ENCODE measurements around the gene TMEM91.

TMEM91 gene

GRCh38 chr19:41430922-41431321 is 54.6 kb downstream of the TMEM91 start:
- no peak overlapping the region for H3K4me2 ChIP-seq (ENCODE audit: low read length)

GRCh38 chr19:41431426-41432386 is 55.4 kb downstream of the TMEM91 start:
- H3K79me2 ChIP-seq (ENCODE audit: insufficient read depth, low read length): no peaks in the 10 kb centered on the region

More at GRCh38 chr19:41430922-41431321, 54.6 kb downstream of the TMEM91 start:
- no peaks in the 10 kb centered on the region for H3K9me2 ChIP-seq (ENCODE audit: low read depth, low read length)
- H3K9me3 ChIP-seq (ENCODE audit: low read length): no peaks in the 10 kb centered on the region
- peaks cover 41% of the 10 kb centered on the region for H3K36me3 ChIP-seq (ENCODE audit: insufficient read depth, low read length)
- H3K4me1 ChIP-seq (ENCODE audit: insufficient read depth, low read length, severe bottlenecking): no peaks in the 10 kb centered on the region
- H3K79me2 ChIP-seq (ENCODE audit: insufficient read depth, low read length): no peaks in the 10 kb centered on the region
- no peak overlapping the region for H3K4me3 ChIP-seq (ENCODE audit: low read depth, low read length, poor library complexity, severe bottlenecking)
- H2AFZ ChIP-seq (ENCODE audit: low read length): no peak overlapping the region
- no peak overlapping the region for H3K9ac ChIP-seq (ENCODE audit: low read length)
- no peak overlapping the region for H3K27ac ChIP-seq (ENCODE audit: low read depth, low read length, poor library complexity, severe bottlenecking)
- no peaks in the 10 kb centered on the region for H3K27me3 ChIP-seq (ENCODE audit: insufficient read depth, low read length)
- TF ChIP-seq EZH2 (IDR thresholded peaks at IDR 0.05; ENCODE audit: borderline replicate concordance, low read length) (no peak), CTCF (IDR thresholded peaks at IDR 0.05; ENCODE audit: low read length) (no peak)
- H4K20me1 ChIP-seq (ENCODE audit: insufficient read depth, low read length): no peaks in the 10 kb centered on the region
- no peaks in the 10 kb centered on the region; the same call in 1 of the 2 replicates for H3F3A ChIP-seq (ENCODE audit: insufficient read depth, low read length)

GRCh38 chr19:41433171-41433570 is 56.8 kb downstream of the TMEM91 start:
- Histone ChIP-seq H3K9me2 (ENCODE audit: low read depth, low read length) (no peaks in the 10 kb centered on the region), H3K36me3 (ENCODE audit: insufficient read depth, low read length) (peaks cover 40% of the 10 kb centered on the region), H3K4me2 (ENCODE audit: low read length) (no peak overlapping the region), H3K9me3 (ENCODE audit: low read length) (no peaks in the 10 kb centered on the region), H3K27me3 (ENCODE audit: insufficient read depth, low read length) (no peaks in the 10 kb centered on the region), H3K79me2 (ENCODE audit: insufficient read depth, low read length) (no peaks in the 10 kb centered on the region), H2AFZ (ENCODE audit: low read length) (no peak overlapping the region), H3K9ac (ENCODE audit: low read length) (no peak overlapping the region), H3K4me3 (ENCODE audit: low read depth, low read length, poor library complexity, severe bottlenecking) (no peak overlapping the region), H3F3A (ENCODE audit: insufficient read depth, low read length) (no peaks in the 10 kb centered on the region; the same call in 1 of the 2 replicates), H4K20me1 (ENCODE audit: insufficient read depth, low read length) (no peaks in the 10 kb centered on the region), H3K4me1 (ENCODE audit: insufficient read depth, low read length, severe bottlenecking) (no peaks in the 10 kb centered on the region), H3K27ac (ENCODE audit: low read depth, low read length, poor library complexity, severe bottlenecking) (no peak overlapping the region)
- no peak for TF ChIP-seq EZH2 (IDR thresholded peaks at IDR 0.05; ENCODE audit: borderline replicate concordance, low read length)
- no peak for TF ChIP-seq CTCF (IDR thresholded peaks at IDR 0.05; ENCODE audit: low read length)

More at GRCh38 chr19:41431426-41432386, 55.4 kb downstream of the TMEM91 start:
- Histone ChIP-seq H3K9me3 (ENCODE audit: low read length) (no peaks in the 10 kb centered on the region), H3F3A (ENCODE audit: insufficient read depth, low read length) (no peaks in the 10 kb centered on the region; the same call in 1 of the 2 replicates), H3K27me3 (ENCODE audit: insufficient read depth, low read length) (no peaks in the 10 kb centered on the region), H3K36me3 (ENCODE audit: insufficient read depth, low read length) (peaks cover 40% of the 10 kb centered on the region), H2AFZ (ENCODE audit: low read length) (no peak overlapping the region), H3K4me3 (ENCODE audit: low read depth, low read length, poor library complexity, severe bottlenecking) (no peak overlapping the region), H3K4me2 (ENCODE audit: low read length) (no peak overlapping the region), H3K9me2 (ENCODE audit: low read depth, low read length) (no peaks in the 10 kb centered on the region), H3K4me1 (ENCODE audit: insufficient read depth, low read length, severe bottlenecking) (no peaks in the 10 kb centered on the region), H3K9ac (ENCODE audit: low read length) (no peak overlapping the region), H4K20me1 (ENCODE audit: insufficient read depth, low read length) (no peaks in the 10 kb centered on the region), H3K27ac (ENCODE audit: low read depth, low read length, poor library complexity, severe bottlenecking) (no peak overlapping the region)
- no peak for TF ChIP-seq EZH2 (IDR thresholded peaks at IDR 0.05; ENCODE audit: borderline replicate concordance, low read length)
- TF ChIP-seq CTCF (IDR thresholded peaks at IDR 0.05; ENCODE audit: low read length): peak; percentile 38; the same call in 1 of the 2 replicates

Data from OCI-LY1 (cell line).